Astrocyte of the spinal cord (primary cell): ENCODE data around the gene VAV2.

ENCODE experiments used
- DNase-seq: peaks from one replicate; pipeline ENCODE4 v3.0.0; 2011; ENCODE audit warnings: low read depth, low spot score
- H3K4me3 ChIP-seq: 2 replicates; pipeline ENCODE4 v1.5.1; 2011; ENCODE audit warnings: low read depth, mild to moderate bottlenecking, low read length, moderate library complexity
- in situ Hi-C: cut with HindIII; loops from 2 replicates; pipeline ENCODE4 v1.10.0; 2017; ENCODE audit warnings: low sequenced_read_pairs
- TF ChIP-seq, protein P1 (sequence below): IDR thresholded peaks from 2 replicates; pipeline ENCODE4 v1.5.1; 2012; ENCODE audit warnings: low read depth, mild to moderate bottlenecking, low read length, inconsistent platforms

VAV2 gene

DNA sequence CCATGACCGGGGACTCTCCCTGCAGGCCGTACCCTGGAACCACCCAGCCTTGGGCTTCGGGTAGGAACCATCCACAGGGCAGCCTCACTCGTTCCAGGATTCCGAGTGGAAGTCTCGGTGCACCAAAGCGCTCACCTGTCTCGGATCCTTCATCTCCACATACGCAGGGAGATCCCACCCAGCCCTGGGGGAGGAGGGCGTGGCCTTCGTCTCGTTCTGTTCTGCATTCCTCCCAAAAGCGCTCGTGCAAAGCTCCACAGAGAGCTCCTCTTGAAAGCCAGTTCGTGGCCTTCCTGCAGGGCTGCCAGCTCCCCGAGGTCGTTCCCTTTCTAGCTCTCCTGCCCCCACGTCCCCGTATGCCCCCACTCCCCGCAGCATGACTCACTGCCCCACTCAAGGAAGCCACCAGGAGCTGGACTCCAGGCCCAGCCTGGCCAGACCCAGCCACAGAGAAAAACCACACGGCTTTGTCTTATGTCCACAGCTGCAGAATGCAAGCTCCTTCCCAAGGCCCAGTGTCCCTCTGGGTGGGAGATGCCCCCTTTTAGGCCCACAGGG, 189.0 kb downstream of the VAV2 start:
- peak; percentile 53 for DNase-seq
- TF ChIP-seq, protein P1, sequence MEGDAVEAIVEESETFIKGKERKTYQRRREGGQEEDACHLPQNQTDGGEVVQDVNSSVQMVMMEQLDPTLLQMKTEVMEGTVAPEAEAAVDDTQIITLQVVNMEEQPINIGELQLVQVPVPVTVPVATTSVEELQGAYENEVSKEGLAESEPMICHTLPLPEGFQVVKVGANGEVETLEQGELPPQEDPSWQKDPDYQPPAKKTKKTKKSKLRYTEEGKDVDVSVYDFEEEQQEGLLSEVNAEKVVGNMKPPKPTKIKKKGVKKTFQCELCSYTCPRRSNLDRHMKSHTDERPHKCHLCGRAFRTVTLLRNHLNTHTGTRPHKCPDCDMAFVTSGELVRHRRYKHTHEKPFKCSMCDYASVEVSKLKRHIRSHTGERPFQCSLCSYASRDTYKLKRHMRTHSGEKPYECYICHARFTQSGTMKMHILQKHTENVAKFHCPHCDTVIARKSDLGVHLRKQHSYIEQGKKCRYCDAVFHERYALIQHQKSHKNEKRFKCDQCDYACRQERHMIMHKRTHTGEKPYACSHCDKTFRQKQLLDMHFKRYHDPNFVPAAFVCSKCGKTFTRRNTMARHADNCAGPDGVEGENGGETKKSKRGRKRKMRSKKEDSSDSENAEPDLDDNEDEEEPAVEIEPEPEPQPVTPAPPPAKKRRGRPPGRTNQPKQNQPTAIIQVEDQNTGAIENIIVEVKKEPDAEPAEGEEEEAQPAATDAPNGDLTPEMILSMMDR, result no peak
- in situ Hi-C loops, result no loop called here
- no peak overlapping the region for H3K4me3 ChIP-seq

- TF ChIP-seq, protein P1, result no peak
- in situ Hi-C loops, result no loop called here
- no peak for DNase-seq
- H3K4me3 ChIP-seq, result no peak overlapping the region
These were observed 190.4 kb downstream of the VAV2 start for GRCh38 chr9:133801739-133802138.

DNA sequence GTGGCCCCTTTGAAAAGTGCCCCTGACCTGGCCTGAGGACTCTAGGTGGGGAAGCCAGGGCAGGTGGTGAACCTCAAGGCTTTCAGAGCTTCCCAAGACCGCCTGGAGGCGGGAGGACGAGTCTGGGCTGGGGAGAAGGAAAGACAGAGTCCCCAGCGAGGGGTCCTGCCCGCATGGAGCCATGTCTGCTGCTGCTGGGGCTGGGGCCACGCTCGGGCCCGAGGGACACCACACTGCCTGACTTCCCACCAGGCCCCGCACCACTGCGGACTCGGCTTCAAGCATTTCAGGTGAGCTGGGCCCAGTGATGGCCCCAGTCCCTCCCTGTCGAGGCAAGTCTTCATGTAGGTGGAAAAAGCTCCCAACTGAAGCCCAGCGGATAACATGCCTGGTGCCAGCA, 191.9 kb downstream of the VAV2 start:
- DNase-seq, result no peak
- in situ Hi-C loops, result no loop called here
- TF ChIP-seq, protein P1, result no peak
- no peak overlapping the region for H3K4me3 ChIP-seq

GRCh38 chr9:133799716-133800115, 192.4 kb downstream of the VAV2 start:
- in situ Hi-C loops, result loop anchor here (25.0 kb wide), 1 partner anchor 213 kb away; no protein-coding TSS in a partner anchor
- TF ChIP-seq, protein P1, result no peak
- DNase-seq, result no peak
- H3K4me3 ChIP-seq, result no peak overlapping the region

DNA sequence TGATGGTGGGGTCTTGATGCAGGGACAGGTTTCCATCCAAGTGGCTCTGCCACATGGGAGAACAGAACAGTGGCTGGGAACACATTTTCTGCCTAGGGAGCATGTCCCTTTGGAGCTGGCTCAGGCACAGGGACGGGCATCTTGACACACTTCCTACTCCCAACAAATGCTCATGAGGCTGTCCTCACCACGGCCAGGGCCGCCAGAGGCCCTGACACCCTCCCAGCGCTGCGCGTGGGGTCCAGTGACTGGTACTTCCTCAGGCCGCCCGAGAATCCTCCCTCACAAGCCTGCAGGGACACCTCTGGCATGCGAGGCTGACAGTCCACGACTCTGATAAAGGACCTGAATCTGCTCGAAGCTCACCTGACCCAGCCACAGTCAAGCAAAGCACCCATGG, 193.0 kb downstream of the VAV2 start:
- no peak for DNase-seq
- in situ Hi-C loops, result loop anchor here (25.0 kb wide), 1 partner anchor 213 kb away; no protein-coding TSS in a partner anchor
- TF ChIP-seq, protein P1, result no peak
- H3K4me3 ChIP-seq, result no peak overlapping the region

- TF ChIP-seq, protein P1, result no peak
- DNase-seq, result no peak
- H3K4me3 ChIP-seq, result no peak overlapping the region
- in situ Hi-C loops, result loop anchor here (25.0 kb wide), 1 partner anchor 214 kb away; no protein-coding TSS in a partner anchor
These were observed 194.0 kb downstream of the VAV2 start for GRCh38 chr9:133798160-133798559.
